ENCODE data around the gene RPS3.

RPS3 gene

GRCh38 chr11:75435571-75435925 is 36.2 kb downstream of the RPS3 start:
- no CpG with 5 or more reads among the region's 9 CpGs for WGBS (ENCODE audit: extremely low coverage, insufficient coverage, low lambda C conversion rate)
- Histone ChIP-seq H3K4ac (ENCODE audit: low read depth, low read length) (no peak overlapping the region), H3K56ac (ENCODE audit: low read length) (no peak overlapping the region)

GRCh38 chr11:75436806-75437205 is 37.5 kb downstream of the RPS3 start:
- Histone ChIP-seq H3K36me3 (ENCODE audit: control insufficient read depth, insufficient read depth, low read length) (no peaks in the 10 kb centered on the region), H2BK5ac (ENCODE audit: low read length) (no peak overlapping the region), H3K4me3 (ENCODE audit: low read length) (no peak overlapping the region), H3K18ac (ENCODE audit: low read length) (no peak overlapping the region), H3K9ac (ENCODE audit: low read length) (no peak overlapping the region), H3K27ac (ENCODE audit: low read depth, low read length) (no peak overlapping the region), H3K4me2 (ENCODE audit: low read length) (no peak overlapping the region), H3K79me1 (ENCODE audit: low read length) (no peaks in the 10 kb centered on the region), H4K8ac (ENCODE audit: low read depth, low read length) (no peak overlapping the region), H3K56ac (ENCODE audit: low read length) (no peak overlapping the region), H3K27me3 (ENCODE audit: insufficient read depth, low read length, poor library complexity) (peaks cover 5% of the 10 kb centered on the region), H3K23ac (ENCODE audit: low read length) (no peak overlapping the region), H3K4me1 (ENCODE audit: control insufficient read depth, low read depth, low read length) (peaks cover 2% of the 10 kb centered on the region), H2BK120ac (ENCODE audit: low read depth, low read length) (no peak overlapping the region), H2BK15ac (replicated peaks; ENCODE audit: low read depth) (no peak overlapping the region), H2AK5ac (ENCODE audit: low read length) (no peak overlapping the region), H3K79me2 (ENCODE audit: control insufficient read depth, insufficient read depth, low read length) (no peaks in the 10 kb centered on the region), H4K5ac (ENCODE audit: low read length) (no peak overlapping the region), H3K4ac (ENCODE audit: low read depth, low read length) (no peak overlapping the region)
- DNase-seq = no peak
- no CpG with 5 or more reads among the region's 9 CpGs for WGBS (ENCODE audit: extremely low coverage, insufficient coverage, low lambda C conversion rate)

More at GRCh38 chr11:75435571-75435925, 36.2 kb downstream of the RPS3 start:
- Histone ChIP-seq H3K9ac (ENCODE audit: low read length) (no peak overlapping the region), H3K23ac (ENCODE audit: low read length) (no peak overlapping the region), H3K79me2 (ENCODE audit: control insufficient read depth, insufficient read depth, low read length) (no peaks in the 10 kb centered on the region), H4K8ac (ENCODE audit: low read depth, low read length) (no peak overlapping the region), H3K27me3 (ENCODE audit: insufficient read depth, low read length, poor library complexity) (peaks cover 17% of the 10 kb centered on the region), H3K36me3 (ENCODE audit: control insufficient read depth, insufficient read depth, low read length) (no peaks in the 10 kb centered on the region), H3K4me2 (ENCODE audit: low read length) (no peak overlapping the region), H2AK5ac (ENCODE audit: low read length) (no peak overlapping the region), H3K4me3 (ENCODE audit: low read length) (no peak overlapping the region), H2BK15ac (replicated peaks; ENCODE audit: low read depth) (no peak overlapping the region), H3K18ac (ENCODE audit: low read length) (no peak overlapping the region), H3K27ac (ENCODE audit: low read depth, low read length) (no peak overlapping the region), H2BK120ac (ENCODE audit: low read depth, low read length) (no peak overlapping the region), H3K4me1 (ENCODE audit: control insufficient read depth, low read depth, low read length) (peaks cover 3% of the 10 kb centered on the region), H3K79me1 (ENCODE audit: low read length) (no peaks in the 10 kb centered on the region), H2BK5ac (ENCODE audit: low read length) (no peak overlapping the region), H4K5ac (ENCODE audit: low read length) (no peak overlapping the region)
- no peak for DNase-seq

GRCh38 chr11:75437966-75438659 is 38.8 kb downstream of the RPS3 start:
- no CpG with 5 or more reads among the region's 13 CpGs for WGBS (ENCODE audit: extremely low coverage, insufficient coverage, low lambda C conversion rate)
- no peaks in the 10 kb centered on the region for H3K4me1 ChIP-seq (ENCODE audit: control insufficient read depth, low read depth, low read length)
- no peak overlapping the region for H3K9ac ChIP-seq (ENCODE audit: low read length)
- H3K18ac ChIP-seq (ENCODE audit: low read length) = no peak overlapping the region
- no peak overlapping the region for H3K4me2 ChIP-seq (ENCODE audit: low read length)
- H3K4me3 ChIP-seq (ENCODE audit: low read length) = no peak overlapping the region
- no peak overlapping the region for H3K23ac ChIP-seq (ENCODE audit: low read length)
- H3K4ac ChIP-seq (ENCODE audit: low read depth, low read length) = no peak overlapping the region
- H3K27me3 ChIP-seq (ENCODE audit: insufficient read depth, low read length, poor library complexity) = no peaks in the 10 kb centered on the region
- H2AK5ac ChIP-seq (ENCODE audit: low read length) = no peak overlapping the region
- DNase-seq = no peak
- H4K8ac ChIP-seq (ENCODE audit: low read depth, low read length) = no peak overlapping the region
- no peak overlapping the region for H3K56ac ChIP-seq (ENCODE audit: low read length)
- H2BK5ac ChIP-seq (ENCODE audit: low read length) = no peak overlapping the region
- H3K79me1 ChIP-seq (ENCODE audit: low read length) = no peaks in the 10 kb centered on the region
- H2BK120ac ChIP-seq (ENCODE audit: low read depth, low read length) = no peak overlapping the region
- H2BK15ac ChIP-seq (replicated peaks; ENCODE audit: low read depth) = no peak overlapping the region
- H3K36me3 ChIP-seq (ENCODE audit: control insufficient read depth, insufficient read depth, low read length) = no peaks in the 10 kb centered on the region
- no peaks in the 10 kb centered on the region for H3K79me2 ChIP-seq (ENCODE audit: control insufficient read depth, insufficient read depth, low read length)
- no peak overlapping the region for H4K5ac ChIP-seq (ENCODE audit: low read length)
- H3K27ac ChIP-seq (ENCODE audit: low read depth, low read length) = no peak overlapping the region

- Histone ChIP-seq H4K5ac (ENCODE audit: low read length) (no peak overlapping the region), H3K79me2 (ENCODE audit: control insufficient read depth, insufficient read depth, low read length) (no peaks in the 10 kb centered on the region), H3K36me3 (ENCODE audit: control insufficient read depth, insufficient read depth, low read length) (no peaks in the 10 kb centered on the region), H2AK5ac (ENCODE audit: low read length) (no peak overlapping the region), H3K9ac (ENCODE audit: low read length) (no peak overlapping the region), H3K4me1 (ENCODE audit: control insufficient read depth, low read depth, low read length) (no peaks in the 10 kb centered on the region), H2BK120ac (ENCODE audit: low read depth, low read length) (no peak overlapping the region), H3K79me1 (ENCODE audit: low read length) (no peaks in the 10 kb centered on the region), H2BK5ac (ENCODE audit: low read length) (no peak overlapping the region), H3K56ac (ENCODE audit: low read length) (no peak overlapping the region), H3K4me2 (ENCODE audit: low read length) (no peak overlapping the region), H3K27ac (ENCODE audit: low read depth, low read length) (no peak overlapping the region), H3K4ac (ENCODE audit: low read depth, low read length) (no peak overlapping the region), H4K8ac (ENCODE audit: low read depth, low read length) (no peak overlapping the region), H3K18ac (ENCODE audit: low read length) (no peak overlapping the region), H3K23ac (ENCODE audit: low read length) (no peak overlapping the region), H2BK15ac (replicated peaks; ENCODE audit: low read depth) (no peak overlapping the region), H3K27me3 (ENCODE audit: insufficient read depth, low read length, poor library complexity) (no peaks in the 10 kb centered on the region), H3K4me3 (ENCODE audit: low read length) (no peak overlapping the region)
- no peak for DNase-seq
- WGBS (ENCODE audit: extremely low coverage, insufficient coverage, low lambda C conversion rate) = no CpG with 5 or more reads among the region's 14 CpGs
Measured at GRCh38 chr11:75439026-75439425, 39.7 kb downstream of the RPS3 start.

GRCh38 chr11:75439495-75440120 is 40.3 kb downstream of the RPS3 start:
- no CpG with 5 or more reads among the region's 13 CpGs for WGBS (ENCODE audit: extremely low coverage, insufficient coverage, low lambda C conversion rate)
- Histone ChIP-seq H3K18ac (ENCODE audit: low read length) (no peak overlapping the region), H3K4ac (ENCODE audit: low read depth, low read length) (no peak overlapping the region), H3K79me2 (ENCODE audit: control insufficient read depth, insufficient read depth, low read length) (no peaks in the 10 kb centered on the region), H2BK5ac (ENCODE audit: low read length) (no peak overlapping the region), H3K23ac (ENCODE audit: low read length) (no peak overlapping the region), H3K79me1 (ENCODE audit: low read length) (no peaks in the 10 kb centered on the region), H2BK120ac (ENCODE audit: low read depth, low read length) (no peak overlapping the region), H4K8ac (ENCODE audit: low read depth, low read length) (no peak overlapping the region), H3K4me1 (ENCODE audit: control insufficient read depth, low read depth, low read length) (no peaks in the 10 kb centered on the region), H3K36me3 (ENCODE audit: control insufficient read depth, insufficient read depth, low read length) (no peaks in the 10 kb centered on the region), H3K56ac (ENCODE audit: low read length) (peak overlapping the region; percentile 17), H2AK5ac (ENCODE audit: low read length) (no peak overlapping the region), H3K27me3 (ENCODE audit: insufficient read depth, low read length, poor library complexity) (no peaks in the 10 kb centered on the region), H3K27ac (ENCODE audit: low read depth, low read length) (no peak overlapping the region), H3K4me2 (ENCODE audit: low read length) (no peak overlapping the region), H3K9ac (ENCODE audit: low read length) (no peak overlapping the region), H2BK15ac (replicated peaks; ENCODE audit: low read depth) (no peak overlapping the region), H4K5ac (ENCODE audit: low read length) (no peak overlapping the region), H3K4me3 (ENCODE audit: low read length) (no peak overlapping the region)
- DNase-seq = no peak
